Keratinocyte (primary cell): ENCODE data around the gene AP3B1.

Source experiments
- CTCF ChIP-seq, 3 experiments: IDR thresholded peaks in 1 of 3; conservative IDR thresholded peaks in 1 of 3; optimal IDR thresholded peaks in 1 of 3; 2 replicates in 2 of 3; 3 replicates in 1 of 3; pipeline versions ENCODE3 to v1.5.1; 2011; ENCODE audit warnings: low read length in 3 of 3, mild to moderate bottlenecking in 3 of 3, moderate library complexity in 2 of 3, control low read depth in 1 of 3, inconsistent platforms in 1 of 3; ENCODE audit not compliant: insufficient read depth in 2 of 3; ENCODE audit errors: extremely low read depth in 1 of 3
- EZH2 ChIP-seq: IDR thresholded peaks from one replicate; pipeline ENCODE4 v1.6.1; 2012; ENCODE audit warnings: inconsistent platforms, mild to moderate bottlenecking, low read length, moderate library complexity

- no peak for TF ChIP-seq CTCF (optimal IDR thresholded peaks at IDR 0.05 in 1 of 3, IDR thresholded peaks at IDR 0.05 in 1 of 3, conservative IDR thresholded peaks at IDR 0.05 in 1 of 3; ENCODE audit: extremely low read depth in 1 of 3, insufficient read depth in 2 of 3, low read length in 3 of 3)
- no peak for TF ChIP-seq EZH2
Observed at GRCh38 chr5:77960305-77960704, 334.2 kb downstream of the AP3B1 start.
